ENCODE data around the gene MSRB2. TPM values are rescaled to one million over a fixed set of nuclear protein-coding genes. Genes with fewer than 3 reads are reported as not detected.

The MSRB2 gene
- total and polyA plus RNA-seq, 2 of the 8 experiments (the other 6 are each of a cell fraction or from before 2014, with no cell fraction given) = 11.0 to 13.9 TPM

DNA sequence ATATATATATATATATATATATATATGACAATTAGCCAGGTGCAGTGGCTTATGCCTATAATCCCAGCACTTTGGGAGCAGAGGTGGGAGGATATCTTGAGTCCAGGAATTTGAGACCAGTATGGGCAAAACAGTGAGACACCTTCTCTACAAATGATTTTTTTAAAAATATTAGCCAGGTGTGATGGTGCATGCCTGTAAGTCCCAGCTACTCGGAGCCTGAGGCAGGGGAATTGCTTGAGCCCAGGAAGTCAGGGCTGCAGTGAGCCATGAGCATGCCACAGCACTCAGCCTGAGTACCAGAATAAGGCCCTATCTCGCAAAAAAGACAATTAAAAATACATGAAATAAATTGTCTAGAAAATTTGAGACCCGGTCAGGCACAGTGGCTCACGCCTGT, 47.2 kb upstream of the MSRB2 start:
- no peak overlapping the region for H3K23ac ChIP-seq (ENCODE audit: insufficient read length)
- no peak overlapping the region for H2AK5ac ChIP-seq (ENCODE audit: low read depth, low read length)
- CTCF ChIA-PET (ENCODE audit: partially characterized antibody) = interaction anchor here (1.1 to 1.8 kb wide), 2 partner anchors 11 to 12 kb away, joined by 4 to 6 read pairs; no protein-coding TSS in a partner anchor
- H4K20me1 ChIP-seq (replicated peaks in 1 of 2; ENCODE audit: control insufficient read depth in 1 of 2, insufficient read depth in 2 of 2, low read length in 2 of 2) = no peaks in the 10 kb centered on the region
- no peak overlapping the region for H3K4me2 ChIP-seq (ENCODE audit: insufficient read depth in 1 of 2, low read depth in 2 of 2, low read length in 2 of 2)
- H3K18ac ChIP-seq (ENCODE audit: extremely low read depth, low read length) = no peak overlapping the region
- no peak overlapping the region for H3K4me3 ChIP-seq (ENCODE audit: extremely low read depth in 1 of 4, insufficient read depth in 2 of 4, low read depth in 3 of 4, low read length in 4 of 4)
- no peak overlapping the region for H4K8ac ChIP-seq (ENCODE audit: extremely low read depth, insufficient read depth, low read length)
- no peaks in the 10 kb centered on the region for H3K9me3 ChIP-seq (ENCODE audit: insufficient read depth in 2 of 2, low read depth in 1 of 2, low read length in 1 of 2)
- no peak overlapping the region for H4K5ac ChIP-seq (ENCODE audit: insufficient read length, low read depth, low read length)
- H3K56ac ChIP-seq (replicated peaks; ENCODE audit: insufficient read length, low read depth, low read length) = no peak overlapping the region
- no peak overlapping the region for H2BK5ac ChIP-seq (ENCODE audit: low read depth, low read length)
- TF ChIP-seq MAFK (IDR thresholded peaks at IDR 0.05; ENCODE audit: low read depth, low read length) (no peak), HDAC6 (IDR thresholded peaks at IDR 0.05; ENCODE audit: low read depth, low read length) (no peak), RNF2 (IDR thresholded peaks at IDR 0.05; ENCODE audit: borderline replicate concordance, low read depth, low read length, missing control alignments, poor library complexity, severe bottlenecking) (no peak), KDM1A (IDR thresholded peaks at IDR 0.05; ENCODE audit: borderline replicate concordance, low read length) (no peak)
- TF ChIP-seq, protein P1, sequence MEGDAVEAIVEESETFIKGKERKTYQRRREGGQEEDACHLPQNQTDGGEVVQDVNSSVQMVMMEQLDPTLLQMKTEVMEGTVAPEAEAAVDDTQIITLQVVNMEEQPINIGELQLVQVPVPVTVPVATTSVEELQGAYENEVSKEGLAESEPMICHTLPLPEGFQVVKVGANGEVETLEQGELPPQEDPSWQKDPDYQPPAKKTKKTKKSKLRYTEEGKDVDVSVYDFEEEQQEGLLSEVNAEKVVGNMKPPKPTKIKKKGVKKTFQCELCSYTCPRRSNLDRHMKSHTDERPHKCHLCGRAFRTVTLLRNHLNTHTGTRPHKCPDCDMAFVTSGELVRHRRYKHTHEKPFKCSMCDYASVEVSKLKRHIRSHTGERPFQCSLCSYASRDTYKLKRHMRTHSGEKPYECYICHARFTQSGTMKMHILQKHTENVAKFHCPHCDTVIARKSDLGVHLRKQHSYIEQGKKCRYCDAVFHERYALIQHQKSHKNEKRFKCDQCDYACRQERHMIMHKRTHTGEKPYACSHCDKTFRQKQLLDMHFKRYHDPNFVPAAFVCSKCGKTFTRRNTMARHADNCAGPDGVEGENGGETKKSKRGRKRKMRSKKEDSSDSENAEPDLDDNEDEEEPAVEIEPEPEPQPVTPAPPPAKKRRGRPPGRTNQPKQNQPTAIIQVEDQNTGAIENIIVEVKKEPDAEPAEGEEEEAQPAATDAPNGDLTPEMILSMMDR (IDR thresholded peaks at IDR 0.05; ENCODE audit: control extremely low read depth in 1 of 3, insufficient read depth in 1 of 3, low read depth in 1 of 3, low read length in 3 of 3) = no peak
- TF ChIP-seq, protein P2, sequence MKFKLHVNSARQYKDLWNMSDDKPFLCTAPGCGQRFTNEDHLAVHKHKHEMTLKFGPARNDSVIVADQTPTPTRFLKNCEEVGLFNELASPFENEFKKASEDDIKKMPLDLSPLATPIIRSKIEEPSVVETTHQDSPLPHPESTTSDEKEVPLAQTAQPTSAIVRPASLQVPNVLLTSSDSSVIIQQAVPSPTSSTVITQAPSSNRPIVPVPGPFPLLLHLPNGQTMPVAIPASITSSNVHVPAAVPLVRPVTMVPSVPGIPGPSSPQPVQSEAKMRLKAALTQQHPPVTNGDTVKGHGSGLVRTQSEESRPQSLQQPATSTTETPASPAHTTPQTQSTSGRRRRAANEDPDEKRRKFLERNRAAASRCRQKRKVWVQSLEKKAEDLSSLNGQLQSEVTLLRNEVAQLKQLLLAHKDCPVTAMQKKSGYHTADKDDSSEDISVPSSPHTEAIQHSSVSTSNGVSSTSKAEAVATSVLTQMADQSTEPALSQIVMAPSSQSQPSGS (IDR thresholded peaks at IDR 0.05; ENCODE audit: low read length) = no peak
- no peaks in the 10 kb centered on the region for H3K23me2 ChIP-seq (ENCODE audit: low read depth, low read length)
- no peak overlapping the region for H4K91ac ChIP-seq (replicated peaks; ENCODE audit: insufficient read length, low read length)
- H3K79me1 ChIP-seq (ENCODE audit: low read depth, low read length) = no peaks in the 10 kb centered on the region
- no peak overlapping the region for H2BK120ac ChIP-seq (replicated peaks; ENCODE audit: low read depth, low read length)
- no peak overlapping the region for H3K9ac ChIP-seq (replicated peaks in 1 of 4; ENCODE audit: extremely low read depth in 1 of 4, low read depth in 3 of 4, low read length in 3 of 4)
- H3K79me2 ChIP-seq (ENCODE audit: control insufficient read depth in 1 of 2, insufficient read depth in 2 of 2, low read length in 2 of 2) = no peaks in the 10 kb centered on the region
- no peaks in the 10 kb centered on the region for H3K36me3 ChIP-seq (ENCODE audit: control insufficient read depth in 2 of 4, insufficient read depth in 4 of 4, low read length in 3 of 4)
- DNase-seq (ENCODE audit: low read depth in 1 of 2, low spot score in 2 of 2) = no peak
- H3K14ac ChIP-seq (ENCODE audit: insufficient read length) = no peak overlapping the region
- H3K27ac ChIP-seq (ENCODE audit: low read depth, low read length) = no peak overlapping the region
- H3K4ac ChIP-seq (replicated peaks; ENCODE audit: insufficient read length, low read depth, low read length) = no peak overlapping the region
- H2AFZ ChIP-seq (ENCODE audit: low read length) = no peak overlapping the region
- POLR2A ChIA-PET (ENCODE audit: partially characterized antibody) = interaction anchor here (0.7 kb wide), 1 partner anchor 8 kb away, joined by 3 read pairs; no protein-coding TSS in a partner anchor
- peaks cover 0 to 11% (median 1%) of the 10 kb centered on the region in 4 experiments; a peak in 2 of 7 replicates for H3K4me1 ChIP-seq (replicated peaks in 1 of 4; ENCODE audit: control insufficient read depth in 3 of 4, insufficient read depth in 4 of 4, low read length in 3 of 4)
- no peak overlapping the region for H2BK20ac ChIP-seq (ENCODE audit: low read length)
- no peak overlapping the region for H2BK15ac ChIP-seq (ENCODE audit: low read length)
- H2BK12ac ChIP-seq (ENCODE audit: low read depth, low read length) = no peak overlapping the region
- WGBS, 2 experiments (ENCODE audit: extremely low coverage in 1 of 2, insufficient coverage in 1 of 2, insufficient read length in 1 of 2, insufficient replicate concordance in 2 of 2, low coverage in 1 of 2, low lambda C conversion rate in 2 of 2, missing lambda C conversion rate in 1 of 2) = 94% methylated on average over 4 of the region's 4 CpGs; no CpG with 5 or more reads in 1 of the 2 experiments
- H3K27me3 ChIP-seq (replicated peaks in 1 of 4; ENCODE audit: control insufficient read depth in 3 of 4, extremely low read depth in 1 of 4, insufficient read depth in 3 of 4, low read length in 3 of 4) = no peaks in the 10 kb centered on the region
- no peak for FAIRE-seq
